Cerebellar cortex (tissue), 1 donor: ENCODE measurements around the gene PLCB1.
"Not testable (repeated sequence)": the region's sequence is repeated elsewhere in the genome, so short reads cannot be mapped to it uniquely, and the experiment has no call there.

Experiments
- DNase-seq: peaks from one replicate; pipeline ENCODE4 v3.0.0-alpha.2; 2015; ENCODE audit warnings: low spot score

The PLCB1 gene

DNA sequence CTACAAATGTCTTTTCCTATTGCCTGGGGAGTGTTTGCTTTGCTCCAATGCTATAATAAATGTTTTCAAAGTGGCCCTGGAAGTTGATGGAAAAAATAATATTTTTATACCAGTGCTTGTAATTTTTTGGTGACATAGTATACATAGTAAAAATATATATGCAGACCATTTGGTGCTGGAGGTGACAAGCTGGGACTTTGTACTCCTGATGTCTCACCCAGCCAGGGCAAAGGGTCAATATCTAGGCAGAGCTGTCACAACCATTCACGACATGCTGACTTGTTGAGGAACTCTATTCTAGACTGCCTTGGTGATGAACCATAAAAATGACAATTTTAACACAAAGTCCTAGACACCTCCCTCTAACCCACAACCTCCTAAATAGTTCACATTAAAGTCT lies 203.0 kb downstream of the PLCB1 start:
- no peak for DNase-seq

DNA sequence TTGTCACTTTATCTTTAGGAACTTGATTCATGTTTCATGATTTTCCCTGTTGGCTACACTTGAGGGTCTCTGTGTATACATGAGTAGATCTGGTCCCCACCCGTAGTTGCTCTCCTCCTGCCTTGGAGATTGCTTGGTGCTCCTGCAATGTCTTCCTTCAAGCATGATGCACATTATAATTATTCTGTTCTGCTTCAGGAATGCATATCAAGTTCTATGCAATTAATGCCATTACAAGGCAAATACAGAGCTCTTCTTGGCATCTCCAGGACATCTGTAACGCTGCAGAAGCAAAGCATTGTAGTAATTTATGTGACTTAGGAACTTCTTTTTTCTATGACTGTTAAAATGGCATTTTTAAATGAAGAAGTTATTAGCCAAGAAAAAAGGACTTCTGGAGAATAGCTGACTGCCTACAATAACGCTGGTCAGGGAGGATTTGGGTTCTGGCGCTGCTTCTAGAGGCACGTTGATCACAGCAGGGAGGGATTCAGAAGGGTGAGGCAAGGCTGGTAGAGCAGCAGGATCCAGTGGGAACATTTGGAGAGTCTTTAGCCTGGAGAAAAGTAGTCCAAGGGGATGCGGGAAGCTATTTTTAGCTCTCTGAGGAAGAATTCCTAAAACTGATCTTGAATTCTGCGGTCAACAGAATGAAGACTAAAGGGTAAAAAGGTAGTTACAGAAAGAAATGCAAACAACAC lies 203.6 kb downstream of the PLCB1 start:
- DNase-seq = peak; percentile 71

DNA sequence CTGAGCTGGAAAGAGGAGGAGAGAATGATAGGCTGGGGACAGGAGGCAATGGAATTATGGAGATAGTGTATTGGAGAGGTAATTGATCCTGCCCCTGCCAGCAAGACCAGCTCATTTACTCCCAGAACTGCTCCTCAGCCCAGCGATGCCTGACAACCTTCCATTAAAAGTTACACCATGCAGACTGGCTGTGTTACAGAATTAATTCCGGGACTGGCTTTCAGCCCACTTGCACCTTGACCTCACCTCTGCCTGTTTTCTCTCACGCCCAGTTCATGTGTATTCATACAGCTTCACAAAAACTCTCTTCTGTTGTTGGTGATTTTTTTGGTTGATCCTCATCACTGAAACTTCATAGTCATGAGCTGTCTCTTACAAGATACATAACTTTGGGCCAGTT lies 207.3 kb downstream of the PLCB1 start:
- DNase-seq = no peak

DNA sequence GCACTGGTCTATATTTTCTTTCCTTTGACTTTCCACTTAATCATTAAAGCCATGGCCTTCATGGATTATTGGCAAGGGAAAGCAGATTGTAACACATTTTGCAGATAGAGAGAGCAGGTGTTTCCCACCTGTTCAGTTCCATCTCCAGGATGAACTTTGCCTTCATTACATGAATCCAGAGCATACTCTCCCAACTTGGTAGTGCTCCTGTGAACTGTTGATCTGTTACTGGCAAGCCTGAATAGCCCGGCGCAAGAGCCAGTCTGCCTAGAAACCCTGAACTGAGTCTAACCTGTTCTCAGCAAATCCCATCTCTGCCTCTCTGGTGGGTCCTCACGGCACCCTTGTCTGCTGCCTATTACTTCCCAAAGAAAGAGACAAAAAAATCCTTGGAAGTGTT lies 210.3 kb downstream of the PLCB1 start:
- no peak for DNase-seq

DNA sequence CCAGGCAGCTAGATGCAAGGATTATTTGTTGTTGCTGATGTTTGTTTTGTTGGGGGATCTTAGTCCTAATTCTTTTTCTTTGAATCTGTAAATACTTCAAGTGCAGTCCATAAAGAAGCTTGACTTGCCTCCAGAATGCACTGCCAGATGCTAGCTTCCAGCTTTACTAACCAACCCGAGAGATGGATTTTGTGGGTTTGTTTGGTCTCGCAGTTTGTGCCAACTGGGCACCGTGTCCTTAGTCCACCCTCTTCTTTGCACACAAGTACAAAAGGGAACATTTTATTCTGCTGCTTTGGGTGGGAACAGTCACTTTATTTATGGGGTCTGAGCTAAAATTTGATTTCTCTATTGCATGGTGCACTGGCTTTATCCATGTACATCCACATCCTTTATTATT lies 212.0 kb downstream of the PLCB1 start:
- no peak for DNase-seq

DNA sequence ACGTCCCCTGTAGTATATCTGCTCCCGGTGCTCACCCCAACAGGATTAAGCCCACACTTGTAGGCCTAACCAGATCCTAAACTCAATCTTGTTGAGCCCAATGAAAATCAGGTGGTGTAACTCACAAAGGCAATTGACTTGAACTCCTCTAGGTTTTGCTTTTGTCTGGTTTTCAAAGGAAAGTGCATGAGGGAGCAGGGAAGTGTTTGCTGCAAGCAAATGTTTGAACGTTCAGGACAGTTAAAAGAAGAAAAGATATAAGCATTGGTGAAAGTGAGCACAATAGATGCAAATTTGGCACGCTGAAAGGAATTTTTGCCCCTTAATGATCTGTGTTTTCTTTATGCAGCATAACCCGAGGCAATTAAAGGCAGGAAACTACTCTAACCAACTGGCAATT lies 212.6 kb downstream of the PLCB1 start:
- DNase-seq = no peak

DNA sequence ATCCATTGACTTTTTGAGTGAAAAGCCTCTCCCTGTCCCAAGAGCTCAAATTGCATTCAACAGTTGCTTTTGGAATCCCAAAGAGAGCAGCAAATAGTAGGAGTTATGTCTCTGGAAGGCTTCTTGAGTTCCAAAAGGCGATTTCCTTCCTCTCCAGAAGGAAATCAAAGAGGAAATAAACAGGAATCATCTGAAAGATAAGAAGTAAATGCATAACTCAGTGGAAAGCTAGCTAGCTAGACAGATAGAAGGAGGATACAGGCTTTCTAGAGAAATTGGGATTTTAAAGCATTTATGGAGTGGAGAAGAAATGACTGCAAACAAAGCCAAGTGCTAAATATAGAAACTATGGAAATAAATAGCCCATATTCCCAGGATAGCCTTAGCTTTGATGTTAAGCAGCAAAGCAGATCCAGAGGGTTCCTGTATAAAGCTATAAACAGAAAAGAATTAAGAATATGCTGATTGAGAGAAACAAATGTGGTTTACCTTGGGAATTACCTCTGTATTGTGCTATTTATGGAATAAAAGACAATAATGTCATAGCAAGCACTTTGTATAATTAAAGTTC lies 214.7 kb downstream of the PLCB1 start:
- no peak for DNase-seq

DNA sequence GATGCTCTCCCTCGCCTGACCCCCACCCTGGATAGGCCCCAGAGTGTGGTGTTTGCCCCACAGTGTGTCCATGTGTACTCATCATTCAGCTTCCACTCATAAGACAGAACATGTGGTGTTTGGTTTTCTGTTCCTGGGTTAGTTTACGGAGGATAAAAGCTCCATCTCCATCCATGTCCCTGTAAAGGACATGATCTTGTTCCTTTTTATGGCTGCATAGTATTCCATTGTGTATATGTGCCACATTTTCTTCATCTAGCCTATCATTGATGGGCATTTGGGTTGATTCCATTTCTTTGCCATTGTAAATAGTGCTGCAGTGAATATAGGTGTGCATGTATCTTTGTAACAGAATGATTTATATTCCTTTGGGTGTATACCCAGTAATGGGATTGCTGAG lies 218.2 kb downstream of the PLCB1 start:
- DNase-seq = not testable (repeated sequence)

DNA sequence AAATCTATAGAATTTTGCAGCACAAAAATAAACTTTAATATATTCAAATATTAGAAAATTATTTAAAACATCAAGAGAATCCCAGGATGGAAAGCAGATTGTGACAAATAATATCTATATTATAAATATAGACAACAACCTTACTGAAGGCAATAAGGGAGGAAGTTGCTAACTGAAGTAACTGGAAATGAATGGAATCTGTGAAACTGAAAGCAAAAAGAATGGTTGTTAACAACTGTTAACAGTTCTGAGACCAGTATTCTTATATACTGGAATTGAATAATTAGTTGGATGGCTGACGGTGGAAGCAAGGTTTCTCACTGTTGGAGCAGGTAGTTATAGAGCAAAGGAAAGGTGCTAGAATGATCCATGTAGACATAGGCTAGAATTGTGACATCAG lies 220.4 kb downstream of the PLCB1 start:
- DNase-seq = no peak

DNA sequence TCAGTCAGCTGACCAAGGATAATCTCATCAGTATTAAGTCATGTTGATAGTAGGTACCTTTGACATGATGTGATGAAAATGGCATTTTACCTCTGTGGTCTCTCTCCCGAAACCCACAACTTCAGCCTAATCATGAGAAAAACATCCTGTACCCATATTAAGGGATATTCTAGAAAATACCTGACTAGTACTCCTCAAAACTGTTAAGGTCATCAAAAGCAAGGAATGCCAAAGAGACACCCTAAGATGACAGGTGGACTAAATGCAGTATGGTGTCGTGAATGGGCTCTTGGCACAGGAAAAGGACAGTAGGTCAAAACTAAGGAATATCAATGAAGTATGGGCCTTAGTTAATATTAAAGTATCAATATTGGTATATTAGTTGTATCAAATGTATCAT lies 221.4 kb downstream of the PLCB1 start:
- DNase-seq = no peak

DNA sequence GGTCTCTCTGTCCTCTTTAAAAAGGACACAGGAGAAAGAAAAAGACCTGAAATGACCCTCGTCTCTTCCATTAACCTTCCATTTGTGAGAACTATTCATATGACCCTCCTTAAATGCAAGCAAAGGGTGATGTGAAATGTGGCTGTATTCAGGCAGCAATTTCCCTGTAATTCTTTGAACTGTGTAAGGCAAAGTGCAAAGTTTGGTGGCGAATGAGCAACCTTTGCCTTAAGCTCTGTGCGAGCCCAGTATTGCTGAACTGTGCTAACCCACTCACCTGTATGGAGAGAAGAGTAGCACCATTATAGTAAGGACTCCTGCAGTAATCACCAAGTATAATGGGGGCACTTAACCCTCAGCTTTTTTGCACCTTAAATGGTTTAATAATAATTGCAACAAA lies 223.4 kb downstream of the PLCB1 start:
- no peak for DNase-seq

DNA sequence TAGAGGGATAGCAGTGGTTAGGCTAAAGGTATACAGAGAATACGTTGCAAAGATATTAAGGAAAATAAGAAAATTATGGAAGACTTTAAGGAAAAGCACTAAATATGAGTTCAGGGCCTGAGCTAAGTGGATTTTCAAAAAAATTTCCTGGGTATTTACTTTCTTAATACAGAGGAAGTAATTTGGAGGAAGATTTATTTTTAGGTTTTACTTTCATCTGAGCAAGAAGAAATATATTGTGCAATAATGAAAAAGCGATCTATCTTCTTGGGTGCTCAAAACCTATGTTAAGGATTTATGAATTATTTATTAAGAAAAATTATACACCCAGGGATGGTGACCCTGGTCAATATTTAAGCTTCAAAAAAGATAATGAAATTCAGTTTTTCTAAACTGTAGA lies 224.7 kb downstream of the PLCB1 start:
- no peak for DNase-seq

DNA sequence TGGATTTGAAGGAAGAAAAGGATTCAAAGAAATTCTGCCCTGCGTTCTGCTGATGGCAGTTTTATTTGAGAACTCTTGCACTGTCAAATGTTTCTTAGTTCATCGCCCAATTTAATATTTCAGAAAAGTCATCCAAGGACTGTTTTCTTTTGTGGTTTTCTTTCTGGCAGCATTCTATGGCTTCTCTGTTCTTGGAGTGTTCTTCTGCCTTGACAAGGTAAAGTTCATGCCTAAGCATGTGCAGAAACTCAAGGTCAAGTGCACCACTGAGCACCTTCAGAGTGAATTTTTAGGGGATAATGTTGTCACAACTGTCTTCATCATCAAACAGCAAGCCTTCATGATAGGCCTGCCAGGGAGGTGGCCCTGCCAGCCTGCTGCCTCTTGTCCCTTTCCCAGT lies 225.6 kb downstream of the PLCB1 start:
- no peak for DNase-seq

DNA sequence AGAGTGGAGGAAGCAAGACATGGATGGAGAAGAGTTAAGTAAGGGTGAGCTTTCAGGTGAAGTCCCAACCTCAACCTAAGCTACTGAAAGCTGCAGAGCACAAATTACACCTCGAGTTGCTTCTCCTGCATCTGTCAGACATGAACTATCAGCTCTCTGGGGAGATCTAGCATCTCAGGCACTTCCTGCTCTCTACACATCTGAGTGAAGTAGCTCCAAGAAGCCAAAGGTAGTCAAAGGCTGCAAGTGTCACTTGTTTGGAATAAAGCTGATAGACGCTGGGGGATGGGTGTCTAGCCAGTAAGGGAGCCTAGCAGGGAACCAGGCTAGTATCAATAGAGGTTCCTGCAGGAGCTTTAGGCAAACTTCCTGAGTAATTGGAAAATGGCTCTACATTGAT lies 228.0 kb downstream of the PLCB1 start:
- DNase-seq = no peak

DNA sequence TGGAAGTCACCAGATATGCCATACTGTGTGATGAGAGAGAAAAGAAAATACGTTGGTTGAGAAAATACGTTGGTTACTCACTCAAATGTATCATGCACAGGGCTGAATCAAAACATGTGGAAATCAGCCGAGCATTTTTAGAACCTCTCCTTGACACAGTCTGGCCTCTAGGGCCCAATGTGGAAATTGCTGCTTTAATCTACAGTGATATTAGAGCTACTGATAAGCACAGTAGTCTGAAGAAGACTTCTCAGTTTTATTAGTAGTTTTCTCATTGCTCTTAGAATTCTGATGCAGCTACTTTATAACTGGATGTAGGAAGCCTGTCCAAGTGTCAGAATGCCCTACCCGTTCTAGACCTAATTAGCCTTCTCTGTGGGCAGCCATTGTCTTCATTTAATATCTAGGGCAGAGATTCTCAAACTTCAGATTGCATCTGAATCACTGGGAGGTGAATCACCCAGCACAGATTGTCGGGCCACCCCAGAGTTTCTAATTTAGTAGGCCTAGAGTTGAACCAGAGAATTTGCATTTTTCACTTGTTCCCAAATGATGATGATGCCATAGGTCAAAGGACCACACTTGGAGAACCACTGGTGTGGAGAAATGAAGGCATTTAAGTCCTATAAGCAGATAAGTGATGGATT lies 229.1 kb downstream of the PLCB1 start:
- DNase-seq = peak; percentile 69

DNA sequence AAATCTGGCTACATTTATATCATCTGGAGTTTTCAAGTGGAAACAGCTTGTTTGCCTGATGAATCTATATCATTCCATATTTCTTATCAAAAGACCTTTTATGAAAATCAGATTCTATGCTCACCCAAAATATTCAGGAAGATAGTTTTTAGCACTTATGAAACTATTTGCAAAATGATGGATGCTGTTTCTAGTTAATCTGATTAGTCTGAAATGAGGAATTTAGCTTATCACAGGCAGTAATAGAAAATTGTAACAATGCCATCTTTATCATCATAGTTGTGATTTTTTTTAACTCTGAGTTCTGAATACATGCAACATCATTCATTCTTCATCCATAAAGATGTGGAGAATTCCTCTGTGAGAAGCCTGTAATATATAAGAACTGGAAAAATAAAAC lies 229.7 kb downstream of the PLCB1 start:
- DNase-seq = no peak

DNA sequence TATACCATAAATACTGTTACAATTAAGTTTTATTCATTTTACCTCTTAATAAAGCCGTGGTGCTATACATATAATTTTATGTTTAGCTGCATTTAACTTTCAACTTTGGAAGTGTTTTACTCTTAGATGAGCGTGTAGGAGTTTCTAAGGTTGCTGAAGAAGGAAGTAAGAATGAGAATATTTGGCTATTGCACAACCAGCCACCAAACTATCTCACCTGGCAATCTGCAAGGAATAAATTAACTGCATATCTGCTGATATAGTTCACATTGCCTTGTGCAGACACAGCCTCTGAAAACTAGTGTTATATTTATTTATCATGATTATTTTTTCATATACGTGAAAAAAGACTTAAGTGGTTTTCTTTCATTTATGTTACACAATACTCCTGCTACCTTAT lies 230.4 kb downstream of the PLCB1 start:
- no peak for DNase-seq

DNA sequence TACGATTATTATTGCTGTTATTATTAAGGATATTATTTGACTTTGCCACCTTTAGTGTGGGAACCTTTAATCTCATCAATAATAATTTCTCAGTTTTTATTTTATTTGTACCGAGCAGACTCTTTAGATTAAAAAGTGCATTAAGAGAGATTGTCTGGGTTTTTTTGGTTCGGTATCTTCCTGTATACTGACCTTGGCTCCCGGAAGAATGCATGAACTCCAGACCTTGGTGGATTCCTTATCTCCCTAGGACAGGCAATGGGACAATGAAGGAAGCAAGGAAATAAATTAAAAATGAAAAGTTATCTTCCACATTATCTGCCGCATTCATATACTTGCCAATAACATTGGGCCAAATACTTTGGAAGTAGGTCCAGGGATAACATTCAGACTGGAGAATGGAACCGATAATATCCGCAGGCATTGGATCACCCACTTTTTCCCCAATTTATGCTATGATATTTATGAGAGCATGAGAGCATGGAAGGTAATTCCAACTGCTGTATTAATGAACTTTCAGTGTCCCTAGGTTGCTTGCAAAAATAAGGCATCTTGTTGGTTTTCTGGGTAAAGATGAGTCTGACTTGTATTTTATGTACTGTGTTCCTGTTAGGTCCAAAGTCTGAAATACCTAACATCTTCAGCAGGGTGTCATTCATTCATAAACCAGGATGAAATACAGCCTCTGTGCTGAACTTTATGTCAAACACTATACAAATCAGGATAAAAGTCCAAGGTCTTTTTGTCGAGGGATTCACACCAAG lies 232.1 kb downstream of the PLCB1 start:
- DNase-seq = no peak

DNA sequence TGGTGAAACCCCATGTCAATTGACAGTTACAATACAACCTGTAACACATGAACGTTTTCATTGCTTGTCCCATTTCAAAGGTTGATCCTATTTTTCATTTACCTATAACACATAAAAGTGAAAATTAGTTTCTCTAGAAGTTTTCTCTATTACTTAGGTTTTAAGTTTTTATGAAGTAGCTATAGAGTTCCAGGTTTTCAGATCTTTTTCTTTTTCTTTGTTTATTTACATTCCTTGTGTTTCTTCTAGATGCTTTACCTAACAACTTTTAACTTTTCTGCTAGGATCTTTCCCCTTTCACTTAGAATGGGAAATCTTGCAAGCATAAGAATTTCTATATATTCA lies 232.6 kb downstream of the PLCB1 start:
- DNase-seq = no peak

DNA sequence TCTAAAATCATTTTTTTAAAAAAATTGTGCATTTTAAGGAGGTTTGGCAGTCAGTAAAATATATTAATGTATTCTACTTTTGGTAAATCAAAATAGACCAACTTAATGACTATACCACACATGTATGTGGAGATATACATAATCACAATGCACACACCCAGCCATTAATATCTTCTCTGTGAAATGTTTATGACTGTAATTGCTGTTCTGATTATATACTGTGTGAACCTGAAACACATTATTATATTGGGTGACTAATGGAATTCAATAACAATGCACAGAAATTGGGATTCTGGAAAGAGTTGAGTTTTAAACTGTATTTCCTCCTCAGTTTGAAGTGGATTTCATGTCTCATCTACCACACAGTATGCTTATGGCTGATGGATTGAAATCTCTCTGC lies 233.6 kb downstream of the PLCB1 start:
- no peak for DNase-seq

DNA sequence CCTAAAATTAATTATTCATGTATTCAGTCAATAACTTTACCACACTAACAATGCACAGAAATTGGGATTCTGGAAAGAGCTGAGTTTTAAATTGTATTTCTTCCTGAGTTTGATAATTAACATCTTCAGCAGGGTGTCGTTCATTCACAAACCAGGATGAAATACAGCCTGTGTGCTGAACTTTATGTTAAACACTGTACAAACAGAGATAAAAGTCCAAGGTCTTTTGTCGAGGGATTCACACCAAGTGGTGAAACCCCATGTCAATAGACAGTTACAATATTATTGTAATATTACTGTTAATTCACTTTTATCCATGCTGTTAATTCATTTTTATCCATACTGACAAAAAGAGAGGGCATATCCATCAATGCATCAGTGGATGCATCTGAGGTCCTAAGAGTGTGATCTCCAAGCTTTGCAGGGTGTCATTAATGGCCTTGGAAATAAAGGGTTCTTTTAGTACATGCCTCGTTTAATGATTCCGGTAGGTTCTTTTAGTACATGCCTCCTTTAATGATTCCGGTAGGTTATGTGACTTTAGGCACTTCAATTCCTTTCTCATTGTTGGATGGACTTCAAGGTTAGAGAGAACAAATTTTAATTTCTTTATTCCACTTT lies 234.3 kb downstream of the PLCB1 start:
- no peak for DNase-seq

DNA sequence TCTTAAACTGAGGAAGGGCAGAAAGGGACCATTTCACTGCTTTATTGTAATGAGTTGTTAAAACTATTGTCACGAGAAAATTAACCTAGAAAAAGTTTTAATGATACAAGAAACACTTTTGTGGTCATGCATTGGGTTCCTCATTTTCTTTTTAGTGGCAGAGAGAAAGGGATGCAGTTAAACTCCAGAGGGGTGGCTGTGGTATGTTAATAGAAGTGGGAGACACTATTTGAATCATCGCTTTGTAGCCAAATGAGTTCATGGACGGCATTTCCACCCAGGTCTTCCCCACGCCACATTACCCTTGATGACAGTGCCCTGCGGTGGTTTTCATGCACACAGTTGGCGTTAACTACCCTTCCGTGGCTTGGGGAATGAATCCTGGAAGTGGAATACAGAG lies 235.6 kb downstream of the PLCB1 start:
- no peak for DNase-seq

DNA sequence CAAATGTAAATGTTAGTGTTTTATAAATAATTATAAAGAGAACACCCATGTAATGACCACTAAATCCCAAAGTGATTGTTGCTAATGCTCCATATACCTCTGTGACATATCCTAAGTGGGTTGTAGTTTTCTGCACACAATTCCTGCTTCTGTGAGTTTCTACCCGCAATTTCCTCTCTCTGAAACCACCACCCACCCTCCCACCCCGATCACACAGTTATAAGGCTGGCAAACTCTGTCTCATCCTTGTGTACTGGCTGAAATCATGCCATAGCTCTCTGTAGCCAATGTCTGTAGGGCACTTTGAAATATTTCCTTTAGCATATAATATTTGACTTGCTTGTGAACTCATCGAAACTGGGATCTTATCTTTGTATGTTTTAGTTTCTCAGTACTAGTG lies 236.6 kb downstream of the PLCB1 start:
- DNase-seq = no peak
